AG20443 (cell line): ENCODE results near the gene RNF212.
A peak's percentile ranks its signal among the peaks of the same experiment; 100 is the strongest.
"Not testable (repeated sequence)": the region's sequence is repeated elsewhere in the genome, so short reads cannot be mapped to it uniquely, and the experiment has no call there.

Experiments
- DNase-seq: peaks from one replicate; pipeline ENCODE4 v3.0.0; 2012; ENCODE audit warnings: low spot score, mixed read lengths

Gene RNF212, protein sequence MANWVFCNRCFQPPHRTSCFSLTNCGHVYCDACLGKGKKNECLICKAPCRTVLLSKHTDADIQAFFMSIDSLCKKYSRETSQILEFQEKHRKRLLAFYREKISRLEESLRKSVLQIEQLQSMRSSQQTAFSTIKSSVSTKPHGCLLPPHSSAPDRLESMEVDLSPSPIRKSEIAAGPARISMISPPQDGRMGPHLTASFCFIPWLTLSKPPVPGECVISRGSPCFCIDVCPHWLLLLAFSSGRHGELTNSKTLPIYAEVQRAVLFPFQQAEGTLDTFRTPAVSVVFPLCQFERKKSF

DNA sequence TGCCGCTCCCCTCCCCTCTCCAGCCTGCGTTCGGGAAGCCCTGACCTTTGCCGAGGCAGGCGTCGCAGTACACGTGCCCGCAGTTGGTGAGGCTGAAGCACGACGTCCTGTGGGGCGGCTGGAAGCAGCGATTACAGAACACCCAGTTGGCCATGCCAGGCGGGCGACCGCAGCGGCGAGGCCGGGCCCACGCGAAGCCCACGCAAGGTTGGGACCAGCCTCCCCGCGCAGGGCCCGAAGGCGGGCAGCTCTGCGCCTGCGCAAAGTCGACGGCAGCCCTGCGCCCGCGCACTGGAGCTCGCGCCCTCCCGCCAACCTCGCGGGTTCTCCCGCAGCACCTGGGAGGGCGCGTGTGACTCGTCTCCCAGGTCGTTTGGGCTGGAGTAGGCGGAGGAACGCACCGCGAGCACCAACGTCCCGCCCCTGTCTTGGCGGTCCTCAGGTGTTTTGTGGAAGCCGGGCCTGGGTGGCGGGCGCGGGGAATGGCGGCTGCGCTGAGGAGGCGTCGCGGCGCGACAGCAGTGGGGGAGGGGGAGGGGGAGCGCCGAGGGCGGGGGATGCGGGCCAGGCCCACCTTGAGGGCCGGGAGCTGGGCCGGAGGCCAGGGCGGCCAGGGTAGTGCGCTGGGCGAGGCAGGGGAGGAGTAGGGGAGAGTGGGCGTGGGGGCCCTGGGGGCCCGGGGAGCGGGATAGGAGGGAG lies at the start of gene RNF212:
RNF212 (minus strand) TSS at position 254 of the 699 bp plus-strand sequence; CDS start at position 154, 100 bp downstream.
- peak; percentile 81 for DNase-seq

DNA sequence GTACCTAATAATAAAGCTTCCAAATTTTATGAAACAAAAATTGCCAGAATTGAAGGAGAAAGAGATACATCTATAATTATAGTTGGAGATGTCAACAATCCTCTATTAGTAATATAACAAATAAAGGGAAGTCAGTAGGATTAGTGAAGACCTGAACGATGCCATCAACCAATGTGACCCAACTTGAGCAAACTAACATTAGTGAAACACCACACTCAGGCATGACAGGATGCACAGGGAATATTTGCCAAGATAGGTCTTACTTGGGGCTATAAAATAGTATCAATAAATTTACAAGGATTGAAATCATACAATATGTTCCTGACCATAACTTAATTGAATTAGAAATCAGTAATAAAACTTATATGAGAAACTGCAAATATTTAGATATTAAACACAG lies 47.0 kb upstream of the RNF212 start:
- no peak for DNase-seq

DNA sequence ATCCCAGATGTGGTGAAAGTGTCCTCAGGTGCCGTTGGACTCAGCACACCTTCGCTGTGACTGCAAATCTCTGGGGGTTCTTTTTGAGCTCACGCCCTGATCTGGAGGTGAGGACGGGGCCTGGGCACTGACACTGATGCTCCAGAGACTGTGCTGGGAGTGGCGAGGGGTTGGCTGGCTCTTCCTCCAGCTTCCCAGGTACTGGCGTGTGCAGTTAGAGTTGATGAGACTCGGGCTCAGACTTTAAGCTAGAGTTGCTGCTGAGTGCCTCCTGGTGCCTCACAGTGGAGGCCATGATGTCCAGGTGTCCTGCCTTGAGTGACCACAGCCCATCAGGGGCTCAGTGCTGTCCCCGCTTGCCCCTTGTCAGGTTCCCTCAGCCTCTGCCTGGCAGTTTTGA lies 42.7 kb upstream of the RNF212 start:
- no peak for DNase-seq

DNA sequence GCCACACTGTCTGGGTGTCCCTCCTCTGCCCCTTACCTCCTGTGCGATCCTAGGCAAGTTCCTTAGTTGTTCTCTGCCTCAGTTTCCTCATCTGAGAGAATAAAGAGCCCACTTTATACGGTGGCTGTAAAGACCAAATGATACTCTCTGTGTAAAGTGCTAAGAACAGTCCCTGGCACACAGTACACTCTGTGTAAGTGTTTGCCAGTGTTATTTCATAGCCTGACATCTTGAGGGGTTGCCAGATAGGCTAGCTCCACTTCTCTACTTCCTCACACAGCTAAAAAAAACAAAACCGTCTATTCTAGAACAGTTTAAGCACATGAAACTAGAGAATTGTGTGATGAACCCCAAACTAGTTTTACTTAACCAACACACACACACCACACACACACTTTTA lies 42.0 kb upstream of the RNF212 start:
- no peak for DNase-seq

DNA sequence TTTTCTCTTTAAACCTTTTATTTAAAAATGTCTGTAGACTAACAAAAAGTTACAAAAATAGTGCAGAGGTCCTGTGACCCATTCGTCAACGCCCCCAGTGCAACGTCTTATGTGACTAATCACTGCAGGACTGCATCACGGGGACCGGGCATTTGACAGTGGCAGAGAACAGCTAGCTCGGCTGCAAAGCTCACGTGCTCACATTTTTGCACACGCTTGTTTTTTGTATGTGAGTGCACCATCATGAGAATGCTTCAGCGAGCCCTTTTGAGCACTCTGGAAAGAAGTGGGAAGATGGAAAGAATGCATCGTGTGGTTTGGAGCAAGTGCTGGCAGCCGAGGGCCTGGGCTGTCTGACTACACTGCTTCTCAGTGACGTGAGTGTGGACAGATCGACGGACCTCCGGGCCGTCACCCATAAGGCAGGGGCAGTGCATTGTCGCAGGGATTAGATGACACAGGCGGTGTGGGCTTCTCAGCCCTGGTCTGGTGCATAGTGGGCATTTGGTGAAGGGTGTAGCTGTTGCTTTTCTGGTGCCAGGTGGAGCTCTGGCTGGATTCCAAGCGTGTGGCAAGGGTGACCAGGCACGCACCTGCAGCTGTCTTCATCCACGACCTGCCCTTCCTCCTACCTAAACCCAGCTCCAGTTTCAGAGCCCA lies 41.3 kb upstream of the RNF212 start:
- DNase-seq = peak; percentile 83

DNA sequence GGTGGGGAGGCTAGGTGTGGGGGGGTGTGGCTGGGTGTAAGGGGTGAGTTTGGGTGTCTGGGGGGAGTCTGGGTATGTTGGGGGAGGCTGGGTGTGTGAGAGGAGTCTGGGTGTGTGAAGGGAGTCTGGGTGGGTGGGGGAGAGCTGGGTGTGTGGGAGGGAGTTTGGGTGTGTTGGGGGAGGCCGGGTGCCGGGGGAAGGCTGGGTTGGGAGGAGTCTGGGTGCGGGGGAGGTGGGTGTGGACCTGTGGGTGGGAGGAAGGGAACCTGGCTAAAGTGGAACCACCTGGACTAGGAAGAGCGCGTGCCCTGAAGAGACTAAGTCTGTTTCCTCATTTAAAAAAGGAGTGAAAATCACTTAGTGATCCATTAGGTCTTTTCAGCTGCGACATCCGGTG lies 40.8 kb upstream of the RNF212 start:
- no peak for DNase-seq

DNA sequence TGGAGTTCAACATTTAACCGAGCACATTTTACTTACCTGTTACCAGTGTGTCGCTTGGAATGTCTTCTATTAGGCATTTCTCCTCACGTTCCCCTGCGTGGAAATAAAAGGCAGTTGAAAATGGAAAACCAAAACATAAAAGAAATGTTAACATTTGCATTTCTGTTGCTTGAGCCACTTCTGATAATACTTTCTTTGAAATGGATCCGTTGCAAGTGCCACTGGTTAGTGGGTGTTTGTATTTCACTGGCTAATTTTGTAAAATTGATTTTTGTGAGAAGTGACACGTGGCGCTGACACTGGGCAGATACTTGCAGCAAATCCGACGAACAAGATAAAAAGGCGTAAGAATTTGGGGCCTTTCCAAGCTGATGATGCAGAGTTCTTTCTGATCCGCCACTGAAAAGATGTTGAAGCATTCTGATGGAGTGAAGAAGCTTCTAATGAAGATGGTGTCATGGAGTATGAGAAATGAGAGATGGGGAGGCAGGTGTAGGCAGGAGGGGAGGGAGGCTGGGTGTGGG lies 40.3 kb upstream of the RNF212 start:
- no peak for DNase-seq

DNA sequence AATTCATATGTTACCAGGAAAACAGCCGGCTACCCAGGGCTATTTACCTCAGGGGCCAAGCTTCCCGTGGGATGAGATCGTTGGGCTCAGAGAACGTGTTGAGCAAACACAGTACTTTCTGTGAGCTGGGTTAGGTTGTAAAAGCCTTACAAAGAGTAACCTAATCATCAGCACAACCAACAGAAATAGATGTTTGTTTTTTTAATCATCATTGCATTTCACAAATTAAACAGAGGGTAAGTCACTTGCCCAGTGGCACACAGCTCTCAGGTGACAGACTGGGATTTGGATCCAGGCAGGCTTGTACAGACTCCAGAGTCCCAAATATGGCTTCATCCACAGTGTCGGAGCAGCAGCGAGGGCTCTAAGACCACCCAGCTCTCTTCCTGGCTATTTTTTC lies 38.9 kb upstream of the RNF212 start:
- no peak for DNase-seq

DNA sequence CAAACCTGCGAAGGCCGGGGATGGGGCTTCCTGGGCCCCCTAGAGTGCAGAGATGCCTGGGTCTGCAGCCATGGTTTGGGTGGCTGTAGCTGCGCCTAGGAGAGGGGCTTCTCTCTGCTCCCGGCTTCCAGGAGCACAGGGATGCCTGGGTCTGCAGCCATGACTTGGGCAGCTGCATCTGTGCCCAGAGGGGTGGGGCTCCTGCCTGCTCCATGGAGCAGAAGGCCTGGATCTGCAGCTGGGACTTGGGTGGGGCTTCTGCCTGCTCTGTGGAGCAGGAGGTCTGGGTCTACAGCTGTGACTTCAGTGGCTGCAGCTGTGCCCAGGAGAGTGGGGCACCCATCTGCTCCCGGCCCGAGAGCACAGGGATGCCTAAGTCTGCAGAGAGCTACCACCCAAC lies 38.2 kb upstream of the RNF212 start:
- DNase-seq = peak; percentile 6

DNA sequence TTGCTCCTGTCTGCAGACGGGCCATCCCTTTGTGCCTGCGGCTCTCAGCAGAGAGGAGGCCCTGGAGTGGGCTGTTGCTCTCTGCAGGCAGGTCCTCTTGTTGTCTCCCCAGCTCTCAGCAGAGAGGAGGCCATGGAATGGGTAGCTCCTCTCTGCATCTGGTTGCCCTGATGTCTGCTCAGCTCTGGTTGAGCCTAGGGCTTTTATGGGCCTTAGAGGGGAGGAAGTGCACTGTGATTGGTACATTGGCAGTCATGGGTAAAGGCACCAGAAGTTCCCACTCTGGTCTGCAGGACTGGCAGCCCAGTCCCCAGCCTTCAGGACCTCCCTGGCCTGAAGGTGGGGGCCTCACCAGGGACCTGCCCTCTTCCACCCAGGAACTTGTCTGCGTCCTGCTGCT lies 37.5 kb upstream of the RNF212 start:
- DNase-seq = peak; percentile 2

DNA sequence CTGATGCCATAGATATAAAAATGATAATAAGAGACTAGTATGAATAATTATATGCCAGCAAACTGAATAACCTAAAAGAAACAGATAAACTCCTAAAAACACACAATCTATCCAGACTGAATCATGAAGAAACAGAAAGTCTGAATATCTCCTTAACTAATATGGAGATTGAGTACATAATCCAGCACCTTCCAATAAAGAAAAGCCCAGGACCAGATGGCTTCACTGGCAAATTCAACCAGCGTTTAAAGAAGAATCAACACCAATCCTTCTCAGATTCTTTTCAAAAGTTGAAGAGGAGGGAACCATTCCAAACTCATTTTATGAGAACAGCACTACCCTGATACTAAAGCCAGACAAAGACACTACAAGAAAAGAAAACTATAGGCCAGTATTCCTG lies 26.5 kb upstream of the RNF212 start:
- DNase-seq = no peak

DNA sequence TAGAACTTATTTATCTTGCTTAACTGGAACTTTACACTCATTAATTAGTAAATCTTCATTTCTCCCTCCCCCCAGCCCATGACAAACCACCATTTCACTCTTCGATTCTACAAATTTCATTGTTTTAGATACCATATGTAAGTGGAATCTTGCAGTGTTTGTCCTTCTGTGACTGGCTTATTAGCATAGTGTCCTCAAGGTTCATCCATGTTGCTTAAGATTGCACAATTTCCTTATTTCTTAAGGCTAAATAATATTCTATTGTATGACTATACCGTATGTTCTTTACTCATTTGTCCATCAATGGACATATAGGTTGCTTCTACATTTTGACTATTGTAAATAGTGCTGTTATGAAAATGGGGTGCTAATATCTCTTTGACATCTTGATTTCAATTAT lies 24.5 kb upstream of the RNF212 start:
- DNase-seq = no peak

DNA sequence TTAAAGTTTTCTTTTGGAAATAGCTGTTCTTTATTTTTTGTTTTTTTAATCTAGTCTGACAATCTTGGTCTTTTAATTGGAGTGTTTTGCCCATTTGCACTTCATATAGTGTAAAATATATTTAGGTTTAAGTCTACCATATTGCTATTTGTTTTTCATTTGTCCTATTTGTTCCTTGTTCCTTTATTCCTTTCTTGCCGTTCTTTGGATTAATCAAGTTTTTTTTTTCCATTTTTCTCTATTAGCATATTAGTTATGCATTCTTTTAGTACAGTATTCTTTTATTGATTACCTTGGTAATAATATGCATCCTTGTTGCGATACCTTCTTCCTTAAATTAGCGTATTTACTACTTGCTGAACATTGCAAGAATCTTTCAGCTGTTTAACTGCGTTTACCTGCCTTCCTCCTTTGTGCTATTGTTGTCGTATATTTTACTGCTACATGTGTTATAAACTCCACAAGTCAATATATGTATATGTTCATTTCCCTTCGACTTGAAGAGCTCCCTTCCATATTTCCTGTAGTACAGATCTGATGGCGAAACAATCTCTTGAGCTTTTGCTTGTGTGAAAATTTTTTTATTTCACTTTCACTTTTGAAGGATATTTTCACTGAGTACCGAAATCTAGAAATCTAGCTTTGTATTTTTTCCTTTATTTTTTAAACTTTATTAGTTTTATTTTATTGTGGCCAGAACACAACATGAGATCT lies 23.9 kb upstream of the RNF212 start:
- no peak for DNase-seq

DNA sequence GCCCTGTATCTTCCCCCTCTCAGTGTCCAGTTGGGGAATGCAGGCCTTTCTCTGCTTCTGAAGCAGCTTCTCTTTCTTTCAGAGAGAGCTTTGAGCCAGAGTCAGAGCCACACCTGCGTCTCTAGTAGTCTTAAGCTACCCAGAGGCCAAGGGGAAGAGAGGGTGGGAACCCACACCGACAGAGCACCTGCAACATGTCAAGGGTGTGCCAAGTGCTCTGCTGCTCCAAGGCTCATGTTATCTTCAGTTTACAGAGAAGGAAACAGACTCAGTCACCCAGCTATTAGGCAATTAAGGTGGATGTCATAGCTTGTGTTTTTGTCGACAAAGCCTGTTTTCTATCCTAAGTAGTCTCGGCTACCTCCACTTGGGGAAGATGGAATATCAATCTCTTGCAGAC lies 22.7 kb upstream of the RNF212 start:
- DNase-seq = no peak

DNA sequence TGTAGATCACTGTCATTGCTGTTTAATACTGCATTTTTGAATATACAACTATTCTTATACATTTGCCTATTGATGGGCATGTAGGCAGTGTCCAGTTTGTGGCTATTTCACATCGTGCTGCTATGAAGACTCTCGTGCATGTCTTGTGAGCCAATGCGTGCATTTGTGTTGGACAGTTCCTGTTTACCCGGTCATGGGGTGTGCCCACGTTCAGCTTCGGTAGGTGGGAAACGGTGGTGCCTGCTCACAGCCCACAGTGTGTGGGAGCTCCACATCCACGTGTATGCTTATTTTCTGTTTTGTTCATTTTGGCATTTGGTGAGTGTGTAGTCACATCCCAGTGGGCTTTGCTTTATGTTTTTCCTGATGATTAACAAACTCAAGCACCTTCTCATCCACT lies 19.7 kb upstream of the RNF212 start:
- no peak for DNase-seq

DNA sequence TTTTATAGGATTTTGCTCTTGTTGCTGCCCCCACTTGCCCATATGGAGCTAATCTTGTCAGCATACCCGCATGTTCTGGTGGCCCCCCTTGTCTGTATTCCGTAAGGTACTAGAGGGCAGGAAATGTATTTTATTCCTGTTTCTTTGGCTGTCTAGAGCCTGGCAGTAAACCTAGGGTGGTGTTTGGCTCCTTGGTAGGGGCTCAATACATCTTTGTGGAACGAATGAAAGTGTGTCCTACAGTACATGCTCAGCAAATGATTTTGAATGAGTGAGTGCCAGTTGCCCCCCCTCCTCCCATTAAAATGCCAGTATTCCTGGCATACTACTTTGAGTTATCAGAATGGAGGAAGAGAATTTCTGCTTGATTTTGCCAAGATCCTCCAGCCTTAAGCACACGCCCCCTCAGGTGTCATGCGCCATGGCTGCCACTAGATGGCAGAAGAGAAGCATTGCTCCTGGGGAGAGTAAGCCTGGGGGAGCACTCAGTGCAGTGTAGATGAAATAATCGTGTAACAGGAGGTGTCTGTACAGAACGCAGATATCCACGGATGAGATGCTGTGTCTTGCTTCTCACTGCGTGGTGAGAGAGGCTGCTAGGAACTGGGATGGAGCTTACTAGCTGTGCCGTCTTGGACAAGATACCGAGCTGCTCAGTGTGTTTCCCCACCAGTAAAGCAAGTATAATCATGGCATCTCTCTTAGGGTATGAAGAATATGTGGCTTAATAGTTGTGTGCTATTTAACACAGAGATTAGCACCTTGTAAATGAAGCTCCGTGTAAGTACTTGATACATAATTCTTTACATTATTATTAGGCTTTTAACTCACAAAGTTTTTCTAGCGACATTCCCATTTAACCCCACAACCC lies 17.2 kb upstream of the RNF212 start:
- peak; percentile 89 for DNase-seq

DNA sequence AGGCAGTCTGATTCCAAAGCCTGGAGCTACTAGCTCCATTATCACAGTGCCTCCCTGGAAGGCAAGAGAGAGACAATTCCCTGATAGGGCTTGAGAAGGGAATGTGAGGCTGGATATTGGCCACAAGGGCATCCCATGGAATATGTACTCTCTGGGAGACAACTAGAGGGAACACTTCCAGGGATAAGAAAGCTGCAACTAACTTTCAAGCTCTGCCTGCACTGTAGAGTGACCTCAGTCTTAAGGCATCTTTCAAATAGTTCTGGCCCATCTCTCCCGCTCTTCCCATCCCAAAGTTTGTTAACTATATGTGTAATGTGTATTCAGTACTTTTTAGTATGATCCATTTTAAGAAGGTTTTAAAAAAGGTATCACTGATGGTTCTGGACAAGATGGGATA lies 13.1 kb upstream of the RNF212 start:
- peak; percentile 60 for DNase-seq

DNA sequence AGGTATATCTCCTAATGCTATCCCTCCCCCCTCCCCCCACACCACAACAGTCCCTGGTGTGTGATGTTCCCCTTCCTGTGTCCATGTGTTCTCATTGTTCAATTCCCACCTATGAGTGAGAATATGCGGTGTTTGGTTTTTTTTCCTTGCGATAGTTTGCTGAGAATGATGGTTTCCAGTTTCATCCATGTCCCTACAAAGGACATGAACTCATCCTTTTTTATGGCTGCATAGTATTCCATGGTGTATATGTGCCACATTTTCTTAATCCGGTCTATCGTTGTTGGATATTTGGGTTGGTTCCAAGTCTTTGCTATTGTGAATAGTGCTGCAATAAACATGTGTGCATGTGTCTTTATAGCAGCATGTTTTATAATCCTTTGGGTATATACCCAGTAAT lies 12.1 kb upstream of the RNF212 start:
- not testable (repeated sequence) for DNase-seq

DNA sequence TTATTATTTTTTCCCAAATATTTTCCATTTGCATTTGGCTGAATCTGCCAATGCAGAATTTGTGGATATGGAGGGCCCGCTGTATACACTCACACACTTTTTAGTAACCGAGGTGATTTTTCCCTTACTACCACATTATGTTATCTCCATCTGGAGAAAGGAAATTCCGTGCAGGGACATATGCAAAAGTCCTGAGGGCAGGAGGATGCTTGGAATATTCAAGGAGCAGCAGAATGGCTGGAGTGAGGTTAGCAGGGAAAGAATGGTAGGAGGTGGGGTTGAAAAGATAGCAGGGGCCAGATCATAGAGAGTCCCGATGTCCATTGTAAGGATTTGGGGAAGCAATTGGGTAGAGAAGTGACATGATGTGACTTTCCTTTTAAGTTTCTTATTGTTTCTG lies 11.5 kb upstream of the RNF212 start:
- DNase-seq = no peak

DNA sequence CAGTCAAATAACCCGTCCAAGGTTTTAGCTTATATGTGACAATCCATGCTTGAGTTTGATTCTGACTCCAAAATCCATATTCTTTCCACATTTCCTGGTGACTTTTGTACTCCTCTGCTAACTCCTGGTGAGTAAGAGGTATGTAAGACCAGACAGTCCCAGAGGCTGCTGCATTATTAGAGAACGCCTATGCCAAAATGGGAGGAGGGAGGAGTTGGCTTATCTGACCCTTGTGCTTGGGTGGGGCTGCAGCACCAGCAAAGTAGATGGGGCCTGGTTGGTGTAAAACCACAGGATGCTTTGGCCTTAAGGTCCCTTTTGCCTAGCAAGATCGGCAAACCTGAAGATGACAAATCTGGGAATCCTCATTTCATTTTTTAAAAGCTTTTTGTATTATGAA lies 9.1 kb upstream of the RNF212 start:
- no peak for DNase-seq

DNA sequence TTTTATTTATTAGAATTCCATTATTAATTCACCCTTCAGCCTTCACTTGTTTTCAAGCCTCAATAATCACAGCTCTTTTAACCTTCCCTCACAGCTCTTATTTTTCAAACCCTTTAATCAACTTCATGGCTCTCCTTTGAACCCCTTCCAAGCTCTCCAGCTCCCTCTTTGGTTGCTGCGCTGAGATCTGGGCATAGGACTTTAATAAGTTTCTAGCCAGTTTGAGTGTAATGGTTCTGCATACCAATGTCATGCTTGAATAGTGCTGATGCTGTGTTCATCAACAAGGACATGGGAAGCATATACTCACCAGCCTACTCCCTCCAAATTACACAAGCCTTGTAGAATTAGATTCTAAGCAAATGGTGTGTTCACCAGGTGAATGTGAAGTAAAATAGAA lies 3.5 kb upstream of the RNF212 start:
- DNase-seq = no peak
